HepG2 (cell line): ENCODE measurements around the gene CLDN17. TPM values are rescaled to one million over a fixed set of nuclear protein-coding genes. Genes with fewer than 3 reads are reported as not detected.

Experiments used
- ATAC-seq: fragments of 200-7000 bp; cut with Tn5 transposase; 3 replicates; pipeline ENCODE4 v1.9.1; 2020; ENCODE audit warnings: mild to moderate bottlenecking, moderate library complexity
- BruUV-seq: library from RNA; stranded (reverse); fragments of 400-500 nt; replicated peaks from 2 replicates; lab custom pipeline; 2021; lab: Mats Ljungman, UMichigan
- CTCF ChIA-PET: fragments of 300-600 bp; formaldehyde crosslinking; extraction: SDS; loops from one replicate; lab custom pipeline; 2021; ENCODE audit warnings: low total read pairs, inconsistent platforms, low intra/inter-chr PET ratio; lab: Yijun Ruan, JAX
- POLR2A ChIA-PET: fragments of 350-600 bp; sonication (Branson Sonifier 250); formaldehyde crosslinking; loops from one replicate; lab custom pipeline; 2020; ENCODE audit warnings: antibody characterized with exemption, inconsistent platforms; lab: Yijun Ruan, JAX
- DNase-seq: peaks from one replicate; pipeline ENCODE4 v3.0.0-alpha.2; 2015; ENCODE audit warnings: low spot score
- FAIRE-seq: peaks from 3 replicates; lab custom pipeline; 2011; peaks lifted over from hg19 to GRCh38; lab: Jason Lieb, UNC
- H2AFZ ChIP-seq: one replicate; pipeline ENCODE4 v1.6.1; 2011; ENCODE audit warnings: low read length, inconsistent platforms
- H3K27ac ChIP-seq: fragments of 300-600 bp; 3 replicates; pipeline ENCODE4 v1.8.0; 2011; ENCODE audit warnings: mixed run types, mild to moderate bottlenecking, mixed read lengths, low read length, inconsistent platforms; ENCODE audit not compliant: insufficient read depth; ENCODE audit errors: extremely low read length
- H3K27me3 ChIP-seq, 2 experiments: fragments of 200-600 bp in 1 of 2; 2 replicates in 1 of 2; 3 replicates in 1 of 2; pipeline versions ENCODE4 v1.6.0 to v1.8.0; 2011; ENCODE audit warnings: low read length in 2 of 2, mild to moderate bottlenecking in 2 of 2, moderate library complexity in 2 of 2, inconsistent platforms in 1 of 2; ENCODE audit not compliant: insufficient read depth in 2 of 2, control insufficient read depth in 1 of 2
- H3K36me3 ChIP-seq, 2 experiments: fragments of 200-600 bp in 1 of 2; replicated peaks in 1 of 2; 2 replicates in 1 of 2; 3 replicates in 1 of 2; pipeline versions ENCODE4 v1.5.1 to v1.8.0; 2011; ENCODE audit warnings: low read length in 2 of 2, inconsistent platforms in 1 of 2; ENCODE audit not compliant: insufficient read depth in 2 of 2, control insufficient read depth in 1 of 2
- H3K4me1 ChIP-seq: 2 replicates; pipeline ENCODE4 v1.5.1; 2012; ENCODE audit warnings: low read length, inconsistent platforms; ENCODE audit not compliant: insufficient read depth
- H3K4me2 ChIP-seq: 2 replicates; pipeline ENCODE4 v1.6.0; 2011; ENCODE audit warnings: low read depth, low read length, inconsistent platforms
- H3K4me3 ChIP-seq, 3 experiments: fragments of 200-600 bp in 1 of 3; sonication (generic), shearing (Covaris generic) in 1 of 3; replicated peaks in 1 of 3; 2 replicates each; pipeline ENCODE4 v1.5.1; 2011 to 2016; ENCODE audit warnings: low read length in 3 of 3, inconsistent platforms in 2 of 3, low read depth in 2 of 3, mild to moderate bottlenecking in 2 of 3, control low read depth in 1 of 3, mixed read lengths in 1 of 3; ENCODE audit not compliant: insufficient read depth in 1 of 3
- H3K79me2 ChIP-seq: one replicate; pipeline ENCODE4 v1.6.1; 2011; ENCODE audit warnings: low read length, inconsistent platforms; ENCODE audit not compliant: insufficient read depth
- H3K9ac ChIP-seq: 2 replicates; pipeline ENCODE4 v1.6.0; 2011; ENCODE audit warnings: mild to moderate bottlenecking, low read depth, low read length, inconsistent platforms; ENCODE audit not compliant: insufficient read depth
- H3K9me3 ChIP-seq: 2 replicates; pipeline ENCODE4 v1.5.1; 2012; ENCODE audit warnings: mild to moderate bottlenecking, low read length
- H4K20me1 ChIP-seq: 2 replicates; pipeline ENCODE4 v1.6.0; 2011; ENCODE audit warnings: inconsistent platforms, mild to moderate bottlenecking, low read length, moderate library complexity; ENCODE audit not compliant: insufficient read depth
- CCAR2 ChIP-seq: fragments of 200-400 bp; formaldehyde crosslinking; optimal IDR thresholded peaks from 2 replicates; pipeline ENCODE3; 2018; ENCODE audit warnings: low read depth, mild to moderate bottlenecking, low read length, moderate library complexity
- ETV6 ChIP-seq: sonication (generic); formaldehyde crosslinking; conservative IDR thresholded peaks from 2 replicates; pipeline ENCODE4 v1.4.0; 2020; ENCODE audit warnings: missing genetic modification reagents
- FLYWCH1 ChIP-seq: sonication (generic); formaldehyde crosslinking; IDR thresholded peaks from 2 replicates; pipeline ENCODE4 v1.8.1; 2023; ENCODE audit warnings: mild to moderate bottlenecking, missing genetic modification reagents
- MED1 ChIP-seq: sonication (generic); formaldehyde crosslinking; IDR thresholded peaks from 2 replicates; pipeline ENCODE4 v1.4.0; 2020; ENCODE audit warnings: missing genetic modification reagents
- NR2F2 ChIP-seq: IDR thresholded peaks from 2 replicates; pipeline ENCODE4 v1.6.1; 2012; ENCODE audit warnings: low read depth, inconsistent platforms, borderline replicate concordance
- PRMT3 ChIP-seq: sonication (generic); formaldehyde crosslinking; IDR thresholded peaks from 2 replicates; pipeline ENCODE4 v1.8.1; 2022; ENCODE audit warnings: low read depth, mild to moderate bottlenecking, moderate library complexity, missing genetic modification reagents, borderline replicate concordance
- SCMH1 ChIP-seq: sonication (generic); formaldehyde crosslinking; IDR thresholded peaks from 2 replicates; pipeline ENCODE4 v1.9.0; 2021; ENCODE audit warnings: missing genetic modification reagents, mild to moderate bottlenecking, borderline replicate concordance
- SP4 ChIP-seq: sonication (generic); formaldehyde crosslinking; IDR thresholded peaks from 2 replicates; pipeline ENCODE4 v1.8.1; 2023; ENCODE audit warnings: mild to moderate bottlenecking, missing genetic modification reagents
- SSRP1 ChIP-seq: IDR thresholded peaks from 2 replicates; pipeline ENCODE4 v1.6.1; 2016; ENCODE audit warnings: control low read depth
- TBX2 ChIP-seq: sonication (generic); formaldehyde crosslinking; IDR thresholded peaks from 2 replicates; pipeline ENCODE4 v1.5.0; 2020; ENCODE audit warnings: missing genetic modification reagents, mild to moderate bottlenecking, borderline replicate concordance
- ZBTB7B ChIP-seq: sonication (generic); formaldehyde crosslinking; IDR thresholded peaks from 2 replicates; pipeline ENCODE4 v1.4.0; 2020; ENCODE audit warnings: missing genetic modification reagents
- ZNF180 ChIP-seq: sonication (generic); formaldehyde crosslinking; IDR thresholded peaks from 2 replicates; pipeline ENCODE4 v1.4.0; 2020; ENCODE audit warnings: low read depth, missing genetic modification reagents, borderline replicate concordance
- ZNF253 ChIP-seq: sonication (generic); formaldehyde crosslinking; IDR thresholded peaks from 2 replicates; pipeline ENCODE4 v1.8.0; 2022; ENCODE audit warnings: mild to moderate bottlenecking, missing genetic modification reagents, borderline replicate concordance
- ZNF580 ChIP-seq: IDR thresholded peaks from 2 replicates; pipeline ENCODE4 v1.6.1; 2016; ENCODE audit warnings: low read depth, borderline replicate concordance
- ZSCAN25 ChIP-seq: sonication (generic); formaldehyde crosslinking; IDR thresholded peaks from 2 replicates; pipeline ENCODE4 v1.8.0; 2022; ENCODE audit warnings: mild to moderate bottlenecking, missing genetic modification reagents
- WGBS: methylation state at CpG from one replicate; pipeline ENCODE4 v1.1.6; 2017; ENCODE audit warnings: low lambda C conversion rate; 5-methylcytosine and 5-hydroxymethylcytosine counted together
- in situ Hi-C: cut with HindIII; loops from 2 replicates; pipeline ENCODE4 v1.10.0; 2017; ENCODE audit warnings: low pct_unique_long_range_greater_than_20kb; ENCODE audit not compliant: extremely low pct_ligation_motif_present
- intact Hi-C: fragments of 100-400 bp; cut with micrococcal nuclease; formaldehyde crosslinking; loops from one replicate; pipeline ENCODE4 v1.10.0; 2022; ENCODE audit not compliant: unreplicated experiment
- polyA plus RNA-seq, 8 experiments: library from polyadenylated mRNA; depleted of rRNA in 3 of 8; stranded (reverse) in 7 of 8; unstranded in 1 of 8; fragments of >200 nt; fragmentation: Illumina TruSeq in 4 of 8; extraction: Trizol in 4 of 8; gene quantifications; 2 replicates each; pipeline versions ENCODE4 v1.2.1 to v1.2.3, GENCODE V29; 2011 to 2016; ENCODE audit warnings: low read depth in 4 of 8, missing spikeins in 1 of 8, mixed read lengths in 1 of 8; ENCODE audit not compliant: insufficient read depth in 1 of 8
- total RNA-seq, 5 experiments: library from RNA; depleted of rRNA; stranded (reverse); fragments of >200 nt; fragmentation: Illumina TruSeq; extraction: Trizol; gene quantifications; 2 replicates each; pipeline ENCODE4 v1.2.3, GENCODE V29; 2016; ENCODE audit warnings: low read depth in 1 of 5

The CLDN17 gene
- total and polyA plus RNA-seq, 2 of the 13 experiments (the other 11 are each of a cell fraction or from before 2014, with no cell fraction given) = not detected

GRCh38 chr21:30153697-30154340 is 12.8 kb downstream of the CLDN17 start:
- Histone ChIP-seq H3K9me3 (peaks cover 83% of the 10 kb centered on the region), H3K79me2 (no peaks in the 10 kb centered on the region), H3K4me1 (no peaks in the 10 kb centered on the region), H2AFZ (no peak overlapping the region), H3K4me3 (no peak overlapping the region), H4K20me1 (no peaks in the 10 kb centered on the region), H3K27ac (no peak overlapping the region), H3K9ac (no peak overlapping the region), H3K27me3 (no peaks in the 10 kb centered on the region), H3K36me3 (no peaks in the 10 kb centered on the region), H3K4me2 (no peak overlapping the region)
- DNase-seq = no peak
- no TSS peak for BruUV-seq
- TF ChIP-seq SP4 (CRISPR knock-in tag) = no peak
- no peak for TF ChIP-seq SSRP1 (CRISPR knock-in tag)
- no peak for TF ChIP-seq ZSCAN25 (CRISPR knock-in tag)
- TF ChIP-seq ZBTB7B (CRISPR knock-in tag) = no peak
- TF ChIP-seq ETV6 (CRISPR knock-in tag) = no peak
- ATAC-seq = no peak
- ChIA-PET CTCF (no interaction called here), POLR2A (no interaction called here)
- in situ Hi-C loops = no loop called here
- FAIRE-seq = no peak
- 0% methylated on average over 1 of the region's 1 CpG for WGBS
- intact Hi-C loops = no loop called here

- in situ Hi-C loops = no loop called here
- Histone ChIP-seq H3K4me2 (no peak overlapping the region), H3K4me1 (no peaks in the 10 kb centered on the region), H3K27me3 (no peaks in the 10 kb centered on the region), H3K36me3 (no peaks in the 10 kb centered on the region), H3K4me3 (no peak overlapping the region), H2AFZ (no peak overlapping the region), H3K9ac (no peak overlapping the region), H3K27ac (no peak overlapping the region), H3K9me3 (peaks cover 86% of the 10 kb centered on the region), H4K20me1 (no peaks in the 10 kb centered on the region), H3K79me2 (no peaks in the 10 kb centered on the region)
- POLR2A ChIA-PET = no interaction called here
- ATAC-seq (no peak), DNase-seq (no peak), FAIRE-seq (no peak)
- no TSS peak for BruUV-seq
- no peak for TF ChIP-seq TBX2 (CRISPR knock-in tag)
- TF ChIP-seq CCAR2 = no peak
- no peak for TF ChIP-seq SCMH1 (CRISPR knock-in tag)
- no peak for TF ChIP-seq ZNF253 (CRISPR knock-in tag)
- TF ChIP-seq MED1 = no peak
- TF ChIP-seq ZNF180 (CRISPR knock-in tag) = no peak
- no peak for TF ChIP-seq PRMT3 (CRISPR knock-in tag)
- TF ChIP-seq NR2F2 = no peak
- no peak for TF ChIP-seq ZNF580 (CRISPR knock-in tag)
- no peak for TF ChIP-seq FLYWCH1 (CRISPR knock-in tag)
- CTCF ChIA-PET = no interaction called here
- intact Hi-C loops = no loop called here
Observed at GRCh38 chr21:30152792-30153191, 13.8 kb downstream of the CLDN17 start.
